Measurements from ENCODE around the gene CDKN3.
"Not testable (repeated sequence)": the region's sequence is repeated elsewhere in the genome, so short reads cannot be mapped to it uniquely, and the experiment has no call there.

Gene CDKN3

DNA sequence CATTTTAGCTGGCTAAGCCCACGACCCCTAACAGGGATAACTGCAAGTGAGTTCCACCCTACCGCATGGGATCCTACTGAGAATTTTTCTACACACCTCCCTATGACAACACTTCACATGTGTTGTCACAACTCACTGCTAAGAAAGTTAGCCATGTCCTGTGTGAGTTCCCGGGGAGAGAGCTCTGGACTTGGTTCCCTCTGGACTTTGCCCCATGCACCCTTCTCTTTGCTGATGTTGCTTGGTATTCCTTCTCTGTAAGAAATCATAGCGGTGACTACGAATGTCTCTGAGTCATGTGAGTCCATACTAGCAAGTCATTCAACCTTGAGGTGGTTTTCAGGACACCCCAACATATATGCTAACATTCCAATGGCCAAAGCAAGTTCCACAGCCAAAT, 9.5 kb upstream of the CDKN3 start:
- H3K4me3 ChIP-seq (ENCODE audit: low read length) = no peak overlapping the region
- no peak for TF ChIP-seq ZNF274 (IDR thresholded peaks at IDR 0.05; ENCODE audit: low read depth, low read length)

GRCh38 chr14:54392131-54392859, 4.5 kb upstream of the CDKN3 start:
- no peak overlapping the region for H3K4me3 ChIP-seq (ENCODE audit: low read length)
- TF ChIP-seq ZNF274 (IDR thresholded peaks at IDR 0.05; ENCODE audit: low read depth, low read length) = no peak

GRCh38 chr14:54392986-54393884, 3.6 kb upstream of the CDKN3 start:
- H3K4me3 ChIP-seq (ENCODE audit: low read length) = not testable (repeated sequence)

DNA sequence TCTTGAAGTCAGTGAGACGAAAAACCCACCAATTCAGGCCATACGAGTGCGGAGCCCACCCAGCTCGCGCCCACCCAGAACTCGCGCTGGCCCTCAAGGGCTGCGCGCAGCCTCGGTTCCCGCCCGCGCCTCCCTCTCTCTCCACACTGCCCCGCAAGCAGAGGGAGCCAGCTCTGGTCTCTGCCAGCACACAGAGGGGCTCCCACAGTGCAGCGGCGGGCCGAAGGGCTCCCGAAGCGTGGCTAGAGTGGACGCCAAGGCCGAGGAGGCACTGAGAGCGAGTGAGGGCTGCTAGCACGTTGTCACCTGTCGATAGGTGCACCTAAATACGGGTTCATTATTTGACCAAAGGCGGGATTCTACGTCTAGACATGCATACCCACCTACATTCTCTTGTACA, 2.2 kb upstream of the CDKN3 start:
- no peak overlapping the region for H3K4me3 ChIP-seq (ENCODE audit: low read length)
- no peak for TF ChIP-seq ZNF274 (IDR thresholded peaks at IDR 0.05; ENCODE audit: low read depth, low read length)

DNA sequence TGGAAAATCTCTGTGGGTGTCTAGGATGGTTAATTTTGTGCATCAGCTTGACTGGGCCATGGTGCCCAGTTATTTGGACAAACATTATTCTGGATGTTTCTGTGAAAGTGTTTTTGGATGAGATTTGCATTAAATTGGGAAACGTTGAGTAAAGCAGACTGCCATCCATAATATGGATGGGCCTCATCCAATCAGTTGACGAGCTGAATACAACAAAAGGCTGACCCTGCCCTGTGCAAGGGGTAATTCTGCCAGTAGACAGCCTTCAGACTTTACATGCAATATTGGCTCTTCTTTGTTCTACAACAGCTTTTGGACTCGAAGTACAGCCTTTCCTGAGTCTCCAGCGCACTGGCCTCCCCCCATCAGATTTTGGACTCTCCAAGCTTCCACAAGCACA, 1.5 kb upstream of the CDKN3 start:
- TF ChIP-seq ZNF274 (IDR thresholded peaks at IDR 0.05; ENCODE audit: low read depth, low read length) = no peak
- no peak overlapping the region for H3K4me3 ChIP-seq (ENCODE audit: low read length)

DNA sequence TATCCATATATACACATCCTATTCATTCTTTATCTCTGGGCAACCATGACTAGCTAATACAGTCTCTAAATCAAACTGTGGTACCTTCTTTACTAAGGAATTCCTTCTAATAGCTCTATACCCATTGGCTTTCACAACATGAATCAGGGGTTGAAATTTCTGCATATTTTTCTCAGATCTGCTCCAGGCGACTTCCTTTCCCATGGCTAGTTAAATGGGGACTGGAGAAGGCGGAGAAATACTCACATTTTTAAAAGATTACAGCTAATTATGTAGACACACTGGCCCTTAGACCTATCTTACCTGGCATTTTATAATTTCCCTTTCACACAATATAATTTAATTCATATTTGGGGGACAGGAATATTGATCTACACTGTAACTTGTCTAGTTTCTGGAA, 1.1 kb upstream of the CDKN3 start:
- H3K4me3 ChIP-seq (ENCODE audit: low read length) = no peak overlapping the region
- no peak for TF ChIP-seq ZNF274 (IDR thresholded peaks at IDR 0.05; ENCODE audit: low read depth, low read length)

- peak overlapping the region; percentile 74 for H3K4me3 ChIP-seq (ENCODE audit: low read length)
- TF ChIP-seq ZNF274 (IDR thresholded peaks at IDR 0.05; ENCODE audit: low read depth, low read length) = no peak
Observed at GRCh38 chr14:54396183-54396492, 669 bp upstream of the CDKN3 start.

- no peak for TF ChIP-seq ZNF274 (IDR thresholded peaks at IDR 0.05; ENCODE audit: low read depth, low read length)
- no peak overlapping the region for H3K4me3 ChIP-seq (ENCODE audit: low read length)
Observed at GRCh38 chr14:54399560-54399959, 2.8 kb downstream of the CDKN3 start.

- not testable (repeated sequence) for H3K4me3 ChIP-seq (ENCODE audit: low read length)
Observed at GRCh38 chr14:54403401-54404005, 6.7 kb downstream of the CDKN3 start.

DNA sequence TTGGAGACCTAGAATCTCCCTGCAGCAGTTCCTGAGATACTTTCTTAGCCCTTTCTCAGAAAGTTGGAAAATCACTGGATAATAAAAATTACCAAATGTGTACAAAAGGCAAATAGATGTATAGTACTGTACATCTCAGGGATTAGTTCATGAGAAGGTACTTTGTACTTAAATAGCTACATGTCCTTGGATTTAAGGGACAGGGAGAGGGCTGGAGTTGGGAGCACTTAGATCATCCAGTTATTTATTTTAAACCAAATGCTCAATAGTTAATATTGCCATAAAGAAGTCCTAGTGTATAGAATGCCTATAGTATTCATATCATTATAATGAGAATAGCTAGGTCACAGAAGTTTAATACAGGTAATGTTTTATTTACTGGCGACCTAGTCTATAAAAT, 13.4 kb downstream of the CDKN3 start:
- no peak overlapping the region for H3K4me3 ChIP-seq (ENCODE audit: low read length)
- no peak for TF ChIP-seq ZNF274 (IDR thresholded peaks at IDR 0.05; ENCODE audit: low read depth, low read length)

- TF ChIP-seq ZNF274 (IDR thresholded peaks at IDR 0.05; ENCODE audit: low read depth, low read length) = no peak
- no peak overlapping the region for H3K4me3 ChIP-seq (ENCODE audit: low read length)
Observed at GRCh38 chr14:54411371-54411770, 14.6 kb downstream of the CDKN3 start.

- TF ChIP-seq ZNF274 (IDR thresholded peaks at IDR 0.05; ENCODE audit: low read depth, low read length) = no peak
Observed at GRCh38 chr14:54420478-54421142, 23.8 kb downstream of the CDKN3 start.

DNA sequence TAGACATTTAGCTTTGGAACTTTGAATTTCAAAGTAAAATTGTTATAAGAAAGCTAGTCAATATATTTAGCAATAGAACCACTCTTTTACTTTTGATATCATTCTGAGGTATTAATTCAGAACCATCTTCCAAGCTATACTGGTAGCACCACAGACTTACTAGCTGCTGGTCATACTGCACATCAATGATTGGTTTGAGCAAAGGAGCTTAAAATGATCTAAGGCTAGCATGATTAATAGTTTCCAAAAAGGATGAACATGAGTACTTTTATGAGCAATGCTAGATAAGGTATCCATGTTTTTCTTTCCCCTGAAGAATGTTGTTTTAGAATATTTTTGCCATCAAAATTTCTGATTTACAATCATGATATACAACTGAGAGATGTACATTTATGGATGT, 27.2 kb downstream of the CDKN3 start:
- H3K4me3 ChIP-seq (ENCODE audit: low read length) = no peak overlapping the region
- no peak for TF ChIP-seq ZNF274 (IDR thresholded peaks at IDR 0.05; ENCODE audit: low read depth, low read length)

More at GRCh38 chr14:54420478-54421142, 23.8 kb downstream of the CDKN3 start:
- no peak overlapping the region for H3K4me3 ChIP-seq (ENCODE audit: low read length)

- no peak for TF ChIP-seq ZNF274 (IDR thresholded peaks at IDR 0.05; ENCODE audit: low read depth, low read length)
- H3K4me3 ChIP-seq (ENCODE audit: low read length) = no peak overlapping the region
Observed at GRCh38 chr14:54424479-54424901, 27.7 kb downstream of the CDKN3 start.
